ENCODE results near the gene PAK6.

The PAK6 gene

GRCh38 chr15:40302981-40303380 is 64.1 kb downstream of the PAK6 start:
- TF ChIP-seq CTCF (IDR thresholded peaks at IDR 0.05), result no peak
- no peak overlapping the region for H3K4me3 ChIP-seq
- no peak overlapping the region for H3K27ac ChIP-seq
- DNase-seq (ENCODE audit: low spot score), result no peak

DNA sequence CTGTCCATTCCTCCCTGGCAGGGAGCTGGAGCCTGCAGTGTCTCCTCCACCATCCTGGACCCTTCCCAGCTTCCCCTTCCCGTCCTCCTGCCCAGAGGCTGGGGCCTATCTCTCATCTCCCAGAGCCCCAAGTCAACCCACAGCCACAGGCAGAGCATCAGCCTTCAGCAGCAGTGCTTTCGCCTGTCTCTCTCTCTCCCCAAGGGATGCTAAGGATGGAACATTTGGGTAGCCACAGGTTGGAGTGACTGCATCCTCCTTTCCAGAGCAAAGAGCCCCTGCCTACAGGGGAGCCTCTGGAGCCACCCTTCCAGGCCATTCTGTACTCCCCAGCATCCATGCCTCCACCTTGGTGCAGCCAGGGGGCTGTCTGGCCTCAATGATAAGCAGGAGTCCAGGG is 64.7 kb downstream of the PAK6 start:
- TF ChIP-seq CTCF (IDR thresholded peaks at IDR 0.05), result no peak
- H3K4me3 ChIP-seq, result no peak overlapping the region
- no peak for DNase-seq (ENCODE audit: low spot score)
- H3K27ac ChIP-seq, result no peak overlapping the region

- DNase-seq (ENCODE audit: low spot score), result no peak
- TF ChIP-seq CTCF (IDR thresholded peaks at IDR 0.05), result no peak
- Histone ChIP-seq H3K27ac (no peak overlapping the region), H3K4me3 (no peak overlapping the region)
These were observed 66.4 kb downstream of the PAK6 start for GRCh38 chr15:40305281-40305680.

DNA sequence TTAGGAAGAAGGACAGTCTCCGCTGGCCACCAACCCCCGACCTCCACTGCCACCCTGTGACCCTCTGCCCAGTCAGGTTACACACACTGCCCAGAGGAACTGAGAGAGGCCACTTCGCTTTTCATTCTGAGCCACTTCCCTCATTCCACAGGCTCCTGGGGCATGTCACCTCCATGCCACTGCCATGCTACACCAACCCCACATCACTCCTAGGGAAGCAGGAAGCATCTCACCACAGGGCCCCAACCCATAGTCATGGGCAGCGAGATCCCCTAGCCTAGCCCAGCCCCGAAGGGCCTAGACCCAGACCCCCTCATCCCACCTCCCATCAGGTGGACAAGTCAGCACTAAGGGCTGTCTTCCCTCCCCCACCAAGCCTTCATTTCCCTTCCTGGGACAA is 67.5 kb downstream of the PAK6 start:
- Histone ChIP-seq H3K4me3 (peak overlapping the region; percentile 54), H3K27ac (peak overlapping the region in 1 of 2 donors; percentile 76)
- DNase-seq (ENCODE audit: low spot score), result no peak
- TF ChIP-seq CTCF (IDR thresholded peaks at IDR 0.05), result no peak

DNA sequence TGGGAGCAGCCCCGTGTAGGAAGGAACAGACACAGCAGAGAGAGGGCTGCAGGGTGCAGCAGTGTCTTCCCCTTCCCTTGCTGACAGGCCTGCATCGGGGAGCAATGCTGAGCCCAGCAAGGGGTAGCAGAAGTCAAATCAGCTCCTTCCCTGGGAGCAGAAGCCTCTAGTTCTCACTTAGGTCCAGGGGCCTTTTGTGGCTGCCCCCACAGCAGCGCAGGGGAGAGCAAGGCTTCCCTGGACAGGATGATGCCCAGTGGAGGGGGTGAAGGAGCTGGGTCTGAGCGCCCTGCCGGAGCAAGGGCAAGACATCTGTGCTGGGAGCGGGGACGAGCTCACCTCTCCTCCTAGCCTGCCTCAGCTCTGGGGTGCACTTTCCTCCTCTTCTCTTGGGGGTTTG is 68.0 kb downstream of the PAK6 start:
- no peak for DNase-seq (ENCODE audit: low spot score)
- Histone ChIP-seq H3K27ac (peak overlapping the region in 1 of 2 donors; percentile 76), H3K4me3 (peak overlapping the region; percentile 54)
- no peak for TF ChIP-seq CTCF (IDR thresholded peaks at IDR 0.05)

- no peak for TF ChIP-seq CTCF (IDR thresholded peaks at IDR 0.05)
- peak within 1 kb of the TSS; percentile 54 for H3K4me3 ChIP-seq
- DNase-seq (ENCODE audit: low spot score), result no peak
- peak within 1 kb of the TSS in 1 of 2 donors; percentile 76 for H3K27ac ChIP-seq
These were observed 68.8 kb downstream of the PAK6 start, which contains the start of gene PLCB2 for GRCh38 chr15:40307421-40308211. Gene PLCB2 (minus strand): TSS chr15:40307935. CDS start chr15:40307672, 263 bp downstream.

- Histone ChIP-seq H3K4me3 (no peak overlapping the region), H3K27ac (no peak overlapping the region)
- no peak for TF ChIP-seq CTCF (IDR thresholded peaks at IDR 0.05)
- no peak for DNase-seq (ENCODE audit: low spot score)
These were observed 70.5 kb downstream of the PAK6 start for GRCh38 chr15:40309344-40309862.

Data from coronary artery (tissue), 2 donors.